HEK293T (cell line): ENCODE results near the gene TTC1.
A peak's percentile ranks its signal among the peaks of the same experiment; 100 is the strongest.
"Not testable (repeated sequence)": the region's sequence is repeated elsewhere in the genome, so short reads cannot be mapped to it uniquely, and the experiment has no call there.

ENCODE experiments used
- CTCF ChIA-PET: fragments of 350-600 bp; formaldehyde crosslinking; extraction: SDS; loops from one replicate; lab custom pipeline; 2021; ENCODE audit warnings: antibody characterized with exemption, inconsistent platforms; lab: Yijun Ruan, JAX
- POLR2A ChIA-PET: fragments of 350-600 bp; formaldehyde crosslinking; extraction: SDS; loops from one replicate; lab custom pipeline; 2020; ENCODE audit warnings: antibody characterized with exemption, inconsistent platforms; lab: Yijun Ruan, JAX
- DNase-seq: peaks from one replicate; pipeline ENCODE4 v3.0.0; 2012; ENCODE audit warnings: mixed read lengths; ENCODE audit errors: extremely low spot score
- ARNT ChIP-seq: fragments of 450-650 bp; IDR thresholded peaks from 2 replicates; pipeline ENCODE4 v1.6.1; 2017; ENCODE audit warnings: mild to moderate bottlenecking
- BHLHE40 ChIP-seq: fragments of 450-650 bp; IDR thresholded peaks from 2 replicates; pipeline ENCODE4 v1.6.1; 2016; ENCODE audit warnings: mild to moderate bottlenecking, moderate library complexity, borderline replicate concordance
- CTBP1 ChIP-seq: fragments of 450-650 bp; IDR thresholded peaks from 2 replicates; pipeline ENCODE4 v1.6.1; 2016; ENCODE audit warnings: borderline replicate concordance
- ELF4 ChIP-seq: fragments of 450-650 bp; IDR thresholded peaks from 2 replicates; pipeline ENCODE4 v1.6.1; 2017; ENCODE audit warnings: antibody characterized with exemption
- FOXA1 ChIP-seq: fragments of 450-650 bp; IDR thresholded peaks from 2 replicates; pipeline ENCODE4 v1.6.1; 2016; ENCODE audit warnings: mild to moderate bottlenecking
- FOXK2 ChIP-seq: fragments of 450-650 bp; IDR thresholded peaks from 2 replicates; pipeline ENCODE4 v1.6.1; 2016; ENCODE audit warnings: mild to moderate bottlenecking
- FOXM1 ChIP-seq: fragments of 450-650 bp; IDR thresholded peaks from 2 replicates; pipeline ENCODE4 v1.6.1; 2017; ENCODE audit warnings: mild to moderate bottlenecking, borderline replicate concordance
- HDGF ChIP-seq: fragments of 450-650 bp; IDR thresholded peaks from 2 replicates; pipeline ENCODE4 v1.6.1; 2017; ENCODE audit warnings: antibody characterized with exemption, borderline replicate concordance
- L3MBTL2 ChIP-seq: fragments of 450-650 bp; conservative IDR thresholded peaks from 2 replicates; pipeline ENCODE4 v1.6.1; 2016; ENCODE audit warnings: mild to moderate bottlenecking
- LEF1 ChIP-seq: fragments of 450-650 bp; IDR thresholded peaks from 2 replicates; pipeline ENCODE4 v1.6.1; 2017; ENCODE audit warnings: mild to moderate bottlenecking, borderline replicate concordance
- NFRKB ChIP-seq: fragments of 450-650 bp; IDR thresholded peaks from 2 replicates; pipeline ENCODE4 v1.6.1; 2016; ENCODE audit warnings: mild to moderate bottlenecking, moderate library complexity
- SP1 ChIP-seq: fragments of 450-650 bp; IDR thresholded peaks from 2 replicates; pipeline ENCODE4 v1.6.1; 2017
- SUZ12 ChIP-seq: fragments of 450-650 bp; IDR thresholded peaks from 2 replicates; pipeline ENCODE4 v1.6.1; 2016; ENCODE audit warnings: mild to moderate bottlenecking
- TARDBP ChIP-seq: fragments of 450-650 bp; IDR thresholded peaks from 2 replicates; pipeline ENCODE4 v1.6.1; 2016
- ZNF384 ChIP-seq: fragments of 450-650 bp; IDR thresholded peaks from 2 replicates; pipeline ENCODE4 v1.6.1; 2016
- TF ChIP-seq, protein P1 (sequence below): fragments of 450-650 bp; IDR thresholded peaks from 2 replicates; pipeline ENCODE4 v1.6.1; 2016

TTC1 gene

DNA sequence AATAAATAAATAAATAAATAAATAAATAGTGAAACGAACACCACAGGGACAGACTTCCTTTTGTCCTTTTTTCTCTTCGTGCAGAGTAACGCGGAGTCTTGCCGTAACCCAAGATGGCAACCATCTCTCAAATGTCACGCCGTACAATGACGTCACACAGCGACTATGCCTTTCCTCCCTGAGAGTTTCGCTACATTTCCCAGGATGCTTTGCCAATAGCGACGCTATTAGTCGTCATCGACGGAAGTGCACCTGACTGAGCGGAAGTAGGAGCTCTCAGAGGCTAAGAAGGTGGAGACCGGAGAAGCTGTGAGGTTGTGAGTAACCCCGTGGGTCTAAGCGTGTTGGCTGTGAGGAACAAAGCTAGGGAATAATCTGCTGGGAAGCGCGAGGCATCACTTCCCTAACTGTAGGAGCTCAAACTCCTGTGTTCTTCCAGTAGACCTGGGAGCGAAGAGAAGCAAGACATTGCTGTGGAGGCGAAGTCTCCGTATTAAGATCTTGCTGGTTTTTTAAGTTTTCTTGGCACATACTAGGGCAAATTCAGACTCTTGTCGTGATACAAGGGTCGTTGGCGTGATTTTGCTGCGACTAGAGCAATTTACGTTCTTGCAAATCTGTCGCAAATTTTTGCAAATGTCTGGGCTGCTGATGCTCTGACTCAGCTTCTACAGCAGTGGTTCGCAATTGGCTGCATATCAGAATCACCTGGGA is at the start of gene TTC1:
TSS of gene TTC1 (plus strand) at position 263 of the 714 bp plus-strand sequence. CDS start 1,390 bp downstream, outside the sequence.
- DNase-seq = peak; percentile 93
- CTCF ChIA-PET = interaction anchor here (0.6 to 1.1 kb wide), 3 partner anchors 13 to 52 kb away, joined by 3 to 5 read pairs (median 4); no protein-coding TSS in a partner anchor
- peak; percentile 54 for TF ChIP-seq L3MBTL2
- peak; percentile 79 for TF ChIP-seq ELF4
- TF ChIP-seq LEF1 = no peak
- TF ChIP-seq SUZ12 = no peak
- TF ChIP-seq HDGF = no peak
- TF ChIP-seq ZNF384 = no peak
- TF ChIP-seq FOXM1 = no peak
- no peak for TF ChIP-seq FOXK2
- TF ChIP-seq NFRKB = peak; percentile 63
- no peak for TF ChIP-seq ARNT
- no peak for TF ChIP-seq TARDBP
- no peak for TF ChIP-seq SP1
- no peak for TF ChIP-seq CTBP1
- TF ChIP-seq, protein P1, sequence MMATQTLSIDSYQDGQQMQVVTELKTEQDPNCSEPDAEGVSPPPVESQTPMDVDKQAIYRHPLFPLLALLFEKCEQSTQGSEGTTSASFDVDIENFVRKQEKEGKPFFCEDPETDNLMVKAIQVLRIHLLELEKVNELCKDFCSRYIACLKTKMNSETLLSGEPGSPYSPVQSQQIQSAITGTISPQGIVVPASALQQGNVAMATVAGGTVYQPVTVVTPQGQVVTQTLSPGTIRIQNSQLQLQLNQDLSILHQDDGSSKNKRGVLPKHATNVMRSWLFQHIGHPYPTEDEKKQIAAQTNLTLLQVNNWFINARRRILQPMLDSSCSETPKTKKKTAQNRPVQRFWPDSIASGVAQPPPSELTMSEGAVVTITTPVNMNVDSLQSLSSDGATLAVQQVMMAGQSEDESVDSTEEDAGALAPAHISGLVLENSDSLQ = peak; percentile 38
- POLR2A ChIA-PET = interaction anchor here (0.6 to 2.0 kb wide), 10 partner anchors 8 to 584 kb away, joined by 3 to 6 read pairs (median 4); partner anchors contain the start of gene SLU7

GRCh38 chr5:159961176-159962160 is 47.5 kb upstream of the TTC1 start:
- no peak for DNase-seq
- CTCF ChIA-PET = no interaction called here
- TF ChIP-seq, protein P1 = peak; percentile 15; the same call in 1 of the 2 replicates
- TF ChIP-seq ELF4 (no peak), FOXA1 (no peak)
- POLR2A ChIA-PET = no interaction called here

DNA sequence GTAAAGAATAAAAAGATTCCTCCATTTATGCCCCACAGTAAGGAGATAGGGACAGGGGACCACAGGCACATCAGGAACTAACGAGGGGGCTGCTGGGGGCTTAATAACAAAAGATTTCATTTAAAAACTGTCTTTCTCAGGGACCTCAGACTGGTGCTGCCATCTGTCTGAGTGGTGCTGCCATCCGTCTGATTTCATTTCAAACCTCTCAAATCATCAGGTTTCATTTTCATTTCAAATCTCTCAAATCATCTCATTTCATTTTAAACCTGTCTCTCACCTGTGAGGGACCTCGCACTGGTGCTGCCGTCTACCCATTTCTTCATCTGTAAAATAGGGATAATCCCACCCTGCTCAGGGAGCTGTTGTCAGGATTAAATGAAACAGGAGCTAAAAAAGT is 46.7 kb upstream of the TTC1 start:
- ChIA-PET POLR2A (no interaction called here), CTCF (interaction anchor here (1.3 kb wide), 1 partner anchor 511 kb away, joined by 3 read pairs; no protein-coding TSS in a partner anchor)
- DNase-seq = no peak
- TF ChIP-seq TARDBP (no peak), FOXA1 (no peak), NFRKB (no peak), HDGF (no peak), L3MBTL2 (no peak), LEF1 (no peak), ARNT (no peak), ZNF384 (no peak), ELF4 (no peak), FOXM1 (no peak), CTBP1 (no peak)
- TF ChIP-seq, protein P1 = no peak

- ChIA-PET CTCF (interaction anchor here (1.2 to 1.9 kb wide), 2 partner anchors 46 to 519 kb away, joined by 4 read pairs; no protein-coding TSS in a partner anchor), POLR2A (no interaction called here)
- no peak for DNase-seq
- no peak for TF ChIP-seq SUZ12
- no peak for TF ChIP-seq FOXM1
- no peak for TF ChIP-seq FOXK2
- TF ChIP-seq BHLHE40 = no peak
- no peak for TF ChIP-seq FOXA1
- TF ChIP-seq HDGF = no peak
- TF ChIP-seq, protein P1 = no peak
- TF ChIP-seq NFRKB = no peak
- no peak for TF ChIP-seq CTBP1
Measured at GRCh38 chr5:159963935-159964334, 45.0 kb upstream of the TTC1 start.

DNA sequence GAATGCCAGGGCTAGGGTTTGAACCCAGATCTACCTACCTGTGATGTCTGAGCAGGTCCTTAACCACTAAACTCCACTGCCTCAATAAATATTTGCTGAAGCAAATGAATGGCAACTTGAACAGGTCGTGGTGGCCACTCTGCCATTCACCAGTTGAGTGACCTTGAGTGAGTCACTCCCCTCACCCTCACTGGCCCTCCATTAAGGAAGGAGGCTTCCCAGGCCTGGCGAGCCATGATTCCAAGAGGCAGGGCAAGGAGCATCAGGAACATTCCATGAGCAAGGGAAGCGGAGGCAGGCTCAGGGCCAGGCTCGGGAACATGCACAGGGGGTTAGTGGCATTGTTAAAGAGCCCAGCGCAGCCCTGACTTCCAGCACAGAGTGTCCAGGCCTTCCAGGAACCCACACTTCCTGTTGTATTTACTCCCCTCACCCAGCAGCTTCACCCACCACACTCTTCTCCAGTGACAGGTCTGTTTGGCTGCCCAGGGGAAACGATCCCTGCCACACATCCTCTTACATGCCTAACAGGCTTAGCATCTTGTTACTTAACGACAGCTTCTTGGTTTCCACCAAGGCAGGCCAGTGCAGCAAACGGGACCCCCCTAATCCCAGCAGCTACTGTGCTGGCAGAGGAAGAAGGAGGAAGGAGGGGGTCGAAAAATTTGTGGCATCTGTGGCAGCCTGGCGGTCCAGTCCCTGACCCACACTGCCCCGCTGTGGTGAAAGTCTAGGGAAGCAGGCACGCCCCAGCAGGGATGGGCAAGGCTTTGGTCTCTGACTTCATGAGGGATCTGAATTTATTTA is 43.7 kb upstream of the TTC1 start:
- ChIA-PET POLR2A (no interaction called here), CTCF (interaction anchor here (0.5 to 1.9 kb wide), 4 partner anchors 12 to 520 kb away, joined by 4 read pairs; no protein-coding TSS in a partner anchor)
- DNase-seq = peak; percentile 65
- no peak for TF ChIP-seq ZNF384

- DNase-seq, POLR2A ChIA-PET: not testable (repeated sequence)
- CTCF ChIA-PET = interaction anchor here (0.5 kb wide), 1 partner anchor 31 kb away, joined by 3 read pairs; no protein-coding TSS in a partner anchor
Measured at GRCh38 chr5:159965838-159966128, 43.2 kb upstream of the TTC1 start.
